MM.1S (cell line): ENCODE data around the gene MYO9B.

Source experiments
- DNase-seq: peaks from one replicate; pipeline ENCODE4 v3.0.0-alpha.2; 2015
- H2AFZ ChIP-seq: fragments of 300-600 bp; sonication (generic); 2 replicates; pipeline ENCODE4 v1.6.0; 2016; ENCODE audit warnings: antibody characterized with exemption, low read length
- H3F3A ChIP-seq: fragments of 300-600 bp; sonication (generic); 2 replicates; pipeline ENCODE4 v1.6.1; 2016; ENCODE audit warnings: mild to moderate bottlenecking, antibody characterized with exemption, low read length, moderate library complexity, mixed read lengths; ENCODE audit not compliant: insufficient read depth
- H3K27ac ChIP-seq: fragments of 300-600 bp; sonication (generic); 2 replicates; pipeline ENCODE4 v1.5.1; 2016; ENCODE audit warnings: mild to moderate bottlenecking, low read length
- H3K27me3 ChIP-seq: fragments of 300-600 bp; sonication (generic); replicated peaks from 2 replicates; pipeline ENCODE4 v1.6.0; 2016; ENCODE audit warnings: low read length; ENCODE audit not compliant: insufficient read depth
- H3K36me3 ChIP-seq: fragments of 300-600 bp; sonication (generic); replicated peaks from 2 replicates; pipeline ENCODE4 v1.6.1; 2016; ENCODE audit warnings: mild to moderate bottlenecking, low read length, mixed read lengths; ENCODE audit not compliant: insufficient read depth
- H3K4me1 ChIP-seq: fragments of 300-600 bp; sonication (generic); 2 replicates; pipeline ENCODE4 v1.6.1; 2016; ENCODE audit warnings: low read length, mixed read lengths
- H3K4me2 ChIP-seq: fragments of 300-600 bp; sonication (generic); 2 replicates; pipeline ENCODE4 v1.6.0; 2016; ENCODE audit warnings: low read depth, low read length
- H3K4me3 ChIP-seq: fragments of 300-600 bp; sonication (generic); 2 replicates; pipeline ENCODE4 v1.5.1; 2016; ENCODE audit warnings: low read length, mixed read lengths
- H3K79me2 ChIP-seq: fragments of 300-600 bp; sonication (generic); 2 replicates; pipeline ENCODE4 v1.6.1; 2016; ENCODE audit warnings: mixed run types, low read length, mixed read lengths
- H3K9ac ChIP-seq: fragments of 300-600 bp; sonication (generic); 2 replicates; pipeline ENCODE4 v1.6.1; 2016; ENCODE audit warnings: low read length, mixed read lengths
- H3K9me2 ChIP-seq: fragments of 300-600 bp; sonication (generic); replicated peaks from 2 replicates; pipeline ENCODE4 v1.6.1; 2016; ENCODE audit warnings: mild to moderate bottlenecking, low read length, mixed read lengths; ENCODE audit not compliant: insufficient read depth
- H3K9me3 ChIP-seq: fragments of 300-600 bp; sonication (generic); replicated peaks from 2 replicates; pipeline ENCODE4 v1.6.1; 2016; ENCODE audit warnings: mild to moderate bottlenecking, low read length, mixed read lengths; ENCODE audit not compliant: insufficient read depth
- H4K20me1 ChIP-seq: fragments of 300-600 bp; sonication (generic); 2 replicates; pipeline ENCODE4 v1.6.1; 2016; ENCODE audit warnings: mild to moderate bottlenecking, low read length, moderate library complexity, mixed read lengths; ENCODE audit not compliant: insufficient read depth
- CTCF ChIP-seq: fragments of 300-600 bp; sonication (generic); IDR thresholded peaks from 2 replicates; pipeline ENCODE4 v1.5.1; 2016; ENCODE audit warnings: antibody characterized with exemption, low read length, mixed read lengths
- EZH2 ChIP-seq: fragments of 300-600 bp; sonication (generic); optimal IDR thresholded peaks from 2 replicates; pipeline ENCODE3; 2017; ENCODE audit warnings: low read depth, mild to moderate bottlenecking, antibody characterized with exemption, low read length, mixed read lengths
- EZH2phosphoT487 ChIP-seq: fragments of 300-600 bp; sonication (generic); IDR thresholded peaks from 2 replicates; pipeline ENCODE4 v1.6.1; 2018; ENCODE audit warnings: antibody characterized with exemption, low read length

The MYO9B gene

GRCh38 chr19:17255150-17255621, 179.6 kb downstream of the MYO9B start:
- Histone ChIP-seq H3K9ac (no peak overlapping the region), H3K9me2 (no peaks in the 10 kb centered on the region), H3K27me3 (peaks cover 28% of the 10 kb centered on the region), H3K4me1 (no peaks in the 10 kb centered on the region), H3F3A (no peaks in the 10 kb centered on the region), H3K79me2 (no peaks in the 10 kb centered on the region), H2AFZ (no peak overlapping the region), H3K4me2 (no peak overlapping the region), H3K9me3 (no peaks in the 10 kb centered on the region), H3K27ac (no peak overlapping the region), H3K4me3 (no peak overlapping the region), H3K36me3 (no peaks in the 10 kb centered on the region), H4K20me1 (no peaks in the 10 kb centered on the region)
- no peak for TF ChIP-seq EZH2phosphoT487
- no peak for TF ChIP-seq EZH2
- TF ChIP-seq CTCF, result no peak
- DNase-seq, result no peak

DNA sequence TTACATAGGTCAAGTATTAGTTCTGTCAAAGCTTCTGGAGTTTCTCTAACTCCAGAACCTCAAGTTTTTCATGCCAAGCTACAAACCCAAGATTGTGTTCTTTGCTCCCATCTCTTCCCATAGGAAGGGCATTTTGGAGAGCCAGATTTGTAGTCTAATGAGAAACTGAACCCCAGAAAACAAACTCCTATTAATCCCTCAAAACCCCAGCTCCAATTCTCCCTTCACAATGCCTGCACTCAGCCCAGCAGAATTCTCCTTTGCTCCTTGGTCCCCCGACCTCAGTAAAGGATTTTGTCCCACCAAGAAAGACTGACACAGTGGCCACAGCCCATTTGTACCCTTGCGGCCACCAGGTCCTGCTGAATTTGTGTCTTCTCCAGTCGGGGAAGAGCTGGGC, 180.6 kb downstream of the MYO9B start:
- Histone ChIP-seq H2AFZ (no peak overlapping the region), H3K27me3 (peaks cover 28% of the 10 kb centered on the region), H3K36me3 (no peaks in the 10 kb centered on the region), H3K9me3 (no peaks in the 10 kb centered on the region), H4K20me1 (no peaks in the 10 kb centered on the region), H3K4me3 (no peak overlapping the region), H3K4me2 (no peak overlapping the region), H3K79me2 (no peaks in the 10 kb centered on the region), H3F3A (no peaks in the 10 kb centered on the region), H3K9me2 (no peaks in the 10 kb centered on the region), H3K4me1 (no peaks in the 10 kb centered on the region), H3K27ac (no peak overlapping the region), H3K9ac (no peak overlapping the region)
- no peak for TF ChIP-seq CTCF
- no peak for TF ChIP-seq EZH2
- no peak for TF ChIP-seq EZH2phosphoT487
- DNase-seq, result no peak

- Histone ChIP-seq H3K27ac (no peak overlapping the region), H4K20me1 (no peaks in the 10 kb centered on the region), H3K79me2 (no peaks in the 10 kb centered on the region), H3K27me3 (peaks cover 25% of the 10 kb centered on the region), H3K9me2 (no peaks in the 10 kb centered on the region), H3K4me3 (no peak overlapping the region), H3K4me1 (no peaks in the 10 kb centered on the region), H3K9me3 (no peaks in the 10 kb centered on the region), H3F3A (no peaks in the 10 kb centered on the region), H3K36me3 (no peaks in the 10 kb centered on the region), H3K9ac (no peak overlapping the region), H2AFZ (no peak overlapping the region), H3K4me2 (no peak overlapping the region)
- DNase-seq, result no peak
- TF ChIP-seq EZH2 (no peak), EZH2phosphoT487 (no peak), CTCF (no peak)
Measured at GRCh38 chr19:17259118-17259780, 183.7 kb downstream of the MYO9B start.
